Subcutaneous adipose tissue (tissue), 4 donors: ENCODE measurements around the gene SEC22A. TPM values are rescaled to one million over a fixed set of nuclear protein-coding genes. Genes with fewer than 3 reads are reported as not detected.

Experiments used
- CTCF ChIP-seq: fragments of 450-650 bp; IDR thresholded peaks from one replicate; pipeline ENCODE4 v1.5.1; 2016; ENCODE audit warnings: low read depth, mild to moderate bottlenecking, control low read depth, antibody characterized with exemption, moderate library complexity
- total RNA-seq, 4 donors: library from RNA; depleted of rRNA; stranded (reverse); fragments of >200 nt; gene quantifications; one replicate each; pipeline ENCODE4 v1.1.0, GENCODE V29; 2016

Gene SEC22A, protein sequence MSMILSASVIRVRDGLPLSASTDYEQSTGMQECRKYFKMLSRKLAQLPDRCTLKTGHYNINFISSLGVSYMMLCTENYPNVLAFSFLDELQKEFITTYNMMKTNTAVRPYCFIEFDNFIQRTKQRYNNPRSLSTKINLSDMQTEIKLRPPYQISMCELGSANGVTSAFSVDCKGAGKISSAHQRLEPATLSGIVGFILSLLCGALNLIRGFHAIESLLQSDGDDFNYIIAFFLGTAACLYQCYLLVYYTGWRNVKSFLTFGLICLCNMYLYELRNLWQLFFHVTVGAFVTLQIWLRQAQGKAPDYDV
- total RNA-seq = 10 to 100 TPM; 11.3 to 28.7 (median 22.0) TPM

DNA sequence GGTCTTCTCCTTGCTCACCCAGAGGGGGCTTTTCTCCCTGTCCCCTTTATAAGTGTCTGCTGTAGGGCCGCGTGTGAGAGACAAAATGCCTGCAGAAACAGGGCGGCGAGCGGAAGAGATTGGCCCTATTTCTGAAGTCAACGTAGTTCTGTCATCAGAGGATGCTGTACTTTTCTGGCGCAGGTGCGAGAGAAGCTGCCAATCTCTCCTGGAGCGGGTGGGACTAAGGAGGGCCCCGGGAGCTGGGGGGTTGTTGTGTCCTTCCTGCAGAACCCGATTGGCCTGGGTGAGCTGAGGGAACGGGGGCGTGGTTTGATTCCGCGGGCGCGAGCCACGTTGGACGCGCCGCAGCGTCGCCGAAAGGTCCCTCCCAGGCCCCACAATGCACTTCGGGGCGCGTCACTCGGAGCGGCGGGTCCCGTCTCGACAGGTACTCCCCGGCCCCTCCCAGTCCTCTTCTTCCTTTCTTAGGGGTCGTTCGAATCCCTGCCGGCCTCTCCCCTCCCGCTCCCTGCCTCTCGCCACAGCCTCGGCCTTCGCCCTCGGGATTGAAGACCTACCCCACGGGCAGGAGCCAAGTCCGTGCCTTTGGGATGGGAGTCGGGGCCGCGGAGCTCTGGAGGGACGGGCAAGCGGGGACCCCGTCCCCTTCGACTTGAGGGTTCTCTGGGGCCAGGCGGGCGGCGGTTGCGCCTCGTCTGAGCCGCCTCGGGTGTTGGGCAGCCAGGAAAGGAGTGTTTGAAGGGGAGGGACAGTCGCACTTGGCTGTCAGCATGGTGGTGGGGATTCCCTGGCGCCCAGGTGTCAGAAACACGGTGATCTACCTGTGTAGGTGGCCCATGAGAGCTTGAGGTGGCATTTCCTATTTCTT is at the start of gene SEC22A:
TSS of gene SEC22A (plus strand) at position 387 of the 871 bp plus-strand sequence. CDS start 7,275 bp downstream, outside the sequence.
- no peak for TF ChIP-seq CTCF

- no peak for TF ChIP-seq CTCF
Measured at GRCh38 chr3:123152687-123153086, 49.1 kb upstream of the SEC22A start.

DNA sequence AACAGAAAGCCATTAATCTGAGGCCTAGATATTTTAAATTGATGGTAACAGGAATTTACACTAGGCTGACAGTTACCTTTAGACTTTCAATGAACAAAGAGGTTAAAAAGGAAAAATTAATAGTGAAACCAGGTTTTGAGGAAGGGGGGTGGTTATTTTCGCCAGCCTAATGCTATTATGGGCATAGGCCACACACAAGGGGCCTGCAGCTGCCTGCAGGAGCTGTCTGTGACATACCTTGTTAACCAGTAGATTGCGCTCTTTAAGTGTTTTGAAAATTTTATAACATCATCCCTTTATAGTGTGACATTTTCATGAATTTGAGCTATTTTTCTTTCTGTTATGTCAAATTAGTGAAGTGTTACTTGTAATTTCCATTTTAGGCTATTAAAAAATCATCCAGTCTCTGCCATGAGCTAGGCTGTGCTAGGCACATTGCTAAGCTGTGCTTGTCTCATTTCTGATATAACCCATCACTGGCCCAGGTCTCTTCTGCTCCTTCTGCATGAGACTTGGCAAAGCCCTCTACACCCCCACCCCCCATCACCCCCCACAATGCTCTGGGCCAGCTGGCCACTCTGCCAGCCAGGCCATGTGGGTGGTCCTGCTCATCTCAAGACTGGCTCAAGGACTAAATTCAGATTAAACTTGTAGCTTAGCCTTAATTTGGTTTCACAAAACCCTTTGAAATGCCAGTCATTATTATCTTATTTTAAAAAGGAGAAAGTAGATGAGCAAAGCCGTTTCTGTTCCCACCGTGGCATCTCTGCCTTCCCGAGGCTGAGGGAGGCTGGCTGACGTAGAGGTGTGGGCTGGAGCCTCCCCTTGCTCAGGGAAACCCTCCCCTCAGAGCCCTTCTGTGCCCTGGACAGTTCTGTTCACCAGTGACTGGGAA is 48.4 kb upstream of the SEC22A start:
- TF ChIP-seq CTCF = no peak

DNA sequence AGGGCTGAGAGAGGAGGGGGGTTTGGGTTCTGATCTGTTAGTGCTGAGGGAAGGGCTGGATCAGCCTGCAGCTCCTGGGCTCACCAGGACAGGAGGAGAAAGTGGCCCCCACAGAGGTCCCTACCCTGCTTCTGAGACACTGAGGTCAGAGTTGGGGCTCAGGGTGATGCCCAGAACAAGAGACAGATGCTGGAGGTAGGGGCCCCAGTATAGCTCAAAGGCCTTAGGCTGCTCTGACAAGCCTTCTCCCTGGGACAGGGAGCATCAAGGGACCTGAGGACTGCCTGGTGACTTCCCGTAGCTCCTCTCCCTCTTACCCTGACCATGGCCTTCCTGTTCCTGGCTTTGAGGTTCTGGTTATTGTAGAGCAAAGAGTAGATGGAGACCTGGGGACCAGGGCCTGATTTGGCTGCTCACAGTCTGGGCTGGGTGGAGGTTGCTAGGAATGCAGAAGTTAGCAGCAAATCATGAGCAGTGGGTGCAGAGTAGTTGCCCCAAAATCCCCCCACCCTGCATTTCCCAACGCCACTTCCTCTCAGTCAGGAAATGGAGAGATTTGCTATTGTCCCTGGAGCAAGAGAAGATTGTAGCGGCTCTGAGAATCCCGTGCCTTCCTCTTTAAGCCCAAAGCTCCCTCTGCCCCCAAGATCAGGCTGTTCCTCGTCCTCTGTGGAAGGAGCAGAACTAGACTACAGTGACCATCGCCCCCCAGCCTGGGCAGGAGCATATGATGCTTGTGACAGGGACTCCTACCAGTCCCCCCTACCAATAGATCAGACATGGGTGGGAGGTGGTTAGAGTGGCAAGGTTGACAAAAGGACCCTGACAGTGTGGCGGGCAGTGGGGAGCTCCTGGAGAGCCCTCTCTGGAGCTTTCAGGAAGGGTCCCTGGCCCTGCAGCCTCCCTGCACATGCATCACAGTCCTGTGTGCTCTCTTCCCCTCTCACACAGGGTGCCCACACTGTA is 47.4 kb upstream of the SEC22A start:
- no peak for TF ChIP-seq CTCF

- no peak for TF ChIP-seq CTCF
Measured at GRCh38 chr3:123155471-123156011, 46.2 kb upstream of the SEC22A start.

DNA sequence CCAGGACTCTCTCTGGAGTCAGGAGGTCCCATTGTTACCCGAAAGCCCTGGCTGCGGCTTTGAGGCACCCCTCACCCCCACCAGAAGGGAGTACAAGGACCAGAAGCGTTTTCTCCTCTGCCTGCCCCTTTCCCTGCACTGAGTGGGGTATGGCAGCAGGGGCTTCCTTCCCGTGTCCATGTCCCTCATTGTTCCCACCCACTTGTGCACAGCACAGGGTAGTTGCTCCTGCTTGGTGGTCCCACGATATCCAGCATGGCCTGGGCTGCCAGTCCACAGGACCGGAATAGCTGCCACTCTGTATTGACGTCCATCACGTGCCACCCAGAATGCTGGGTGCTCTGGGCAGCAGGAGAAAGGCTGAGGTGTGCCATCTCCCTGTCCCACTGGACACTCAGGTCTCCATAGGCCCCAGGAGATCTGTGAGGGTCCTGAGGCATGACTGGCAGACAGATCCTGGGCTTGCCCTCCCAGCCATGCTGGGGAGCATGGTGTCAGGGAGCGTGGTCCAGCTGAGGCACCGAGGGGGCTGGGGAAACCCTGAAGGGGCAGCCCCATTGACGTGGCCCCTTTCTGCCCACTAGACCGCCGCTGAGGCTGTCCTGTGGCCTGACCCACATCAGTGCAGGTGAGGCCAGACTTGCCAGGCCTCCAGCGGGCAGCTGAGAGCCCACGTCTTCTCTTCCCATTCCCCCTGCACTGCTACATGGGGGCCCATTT is 45.3 kb upstream of the SEC22A start:
- no peak for TF ChIP-seq CTCF
